HFFc6 (cell line): Measurements from ENCODE around the gene SRRD. TPM values are rescaled to one million over a fixed set of nuclear protein-coding genes. Genes with fewer than 3 reads are reported as not detected.

Experiments
- DNase-seq: peaks from one replicate; pipeline ENCODE4 v3.0.0-alpha.2; 2018
- H3K27ac Mint-ChIP-seq: 2 replicates; pipeline ENCODE4 v1.8.0; 2020; ENCODE audit warnings: mild to moderate bottlenecking, mixed read lengths
- H3K27me3 Mint-ChIP-seq: 2 replicates; pipeline ENCODE4 v1.8.0; 2021; ENCODE audit warnings: mild to moderate bottlenecking, moderate library complexity, mixed read lengths; ENCODE audit not compliant: insufficient read depth
- H3K36me3 Mint-ChIP-seq: 2 replicates; pipeline ENCODE4 v1.8.0; 2021; ENCODE audit warnings: low read depth, mixed read lengths
- H3K4me1 Mint-ChIP-seq: 2 replicates; pipeline ENCODE4 v1.8.0; 2020; ENCODE audit warnings: low read depth, mixed read lengths
- H3K4me3 Mint-ChIP-seq: 2 replicates; pipeline ENCODE4 v1.8.0; 2020; ENCODE audit warnings: mild to moderate bottlenecking, moderate library complexity, mixed read lengths
- H3K9me3 Mint-ChIP-seq: 2 replicates; pipeline ENCODE4 v1.8.0; 2020; ENCODE audit warnings: mild to moderate bottlenecking, mixed read lengths
- total RNA-seq, 6 experiments: library from RNA; stranded (reverse); fragmentation: NEBNext Ultra II Directional; extraction: Animal tissue kit (Norgen Biotek cat#: 25700); gene quantifications; 2 replicates in 1 of 6; 3 replicates in 5 of 6; pipeline ENCODE4 v1.2.3, GENCODE V29; 2021
- TF ChIP-seq, protein P1 (sequence below): fragments of 200-600 bp; sonication (generic); IDR thresholded peaks from 2 replicates; pipeline ENCODE4 v1.5.0; 2021; ENCODE audit warnings: antibody characterized with exemption, mild to moderate bottlenecking

Gene SRRD
- total RNA-seq, 6 experiments from 2014 or later = 15.0 to 21.2 (median 19.1) TPM

DNA sequence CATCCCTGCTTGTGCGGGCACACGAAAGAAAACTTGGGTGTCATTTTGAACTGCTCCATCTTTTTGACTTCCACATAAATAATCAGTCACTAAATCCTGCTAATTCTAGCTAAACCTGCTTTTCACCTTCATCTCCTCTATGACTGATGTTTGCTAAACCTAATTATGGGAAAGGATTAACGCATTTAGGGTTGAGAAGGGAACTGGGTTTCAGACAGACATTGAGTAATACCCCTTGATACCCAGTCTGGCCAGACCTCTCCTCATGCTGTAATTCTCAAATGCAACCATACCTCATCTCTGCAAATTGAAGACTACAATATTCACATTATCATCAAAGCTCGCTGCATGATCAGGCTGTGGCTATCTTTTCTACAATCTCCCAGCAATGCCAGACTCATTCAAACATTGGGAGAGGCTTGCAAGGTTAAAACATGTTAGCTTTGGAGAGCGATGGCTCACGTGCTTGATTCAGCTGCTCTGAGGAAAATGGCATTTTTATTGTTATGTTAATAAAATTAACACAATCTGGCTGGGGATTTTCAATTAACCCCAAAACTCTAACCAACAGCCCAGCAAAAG lies 2.5 kb upstream of the SRRD start:
- TF ChIP-seq, protein P1, sequence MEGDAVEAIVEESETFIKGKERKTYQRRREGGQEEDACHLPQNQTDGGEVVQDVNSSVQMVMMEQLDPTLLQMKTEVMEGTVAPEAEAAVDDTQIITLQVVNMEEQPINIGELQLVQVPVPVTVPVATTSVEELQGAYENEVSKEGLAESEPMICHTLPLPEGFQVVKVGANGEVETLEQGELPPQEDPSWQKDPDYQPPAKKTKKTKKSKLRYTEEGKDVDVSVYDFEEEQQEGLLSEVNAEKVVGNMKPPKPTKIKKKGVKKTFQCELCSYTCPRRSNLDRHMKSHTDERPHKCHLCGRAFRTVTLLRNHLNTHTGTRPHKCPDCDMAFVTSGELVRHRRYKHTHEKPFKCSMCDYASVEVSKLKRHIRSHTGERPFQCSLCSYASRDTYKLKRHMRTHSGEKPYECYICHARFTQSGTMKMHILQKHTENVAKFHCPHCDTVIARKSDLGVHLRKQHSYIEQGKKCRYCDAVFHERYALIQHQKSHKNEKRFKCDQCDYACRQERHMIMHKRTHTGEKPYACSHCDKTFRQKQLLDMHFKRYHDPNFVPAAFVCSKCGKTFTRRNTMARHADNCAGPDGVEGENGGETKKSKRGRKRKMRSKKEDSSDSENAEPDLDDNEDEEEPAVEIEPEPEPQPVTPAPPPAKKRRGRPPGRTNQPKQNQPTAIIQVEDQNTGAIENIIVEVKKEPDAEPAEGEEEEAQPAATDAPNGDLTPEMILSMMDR = no peak
- H3K36me3 Mint-ChIP-seq = peaks cover 19% of the 10 kb centered on the region
- peaks cover 86% of the 10 kb centered on the region for H3K4me1 Mint-ChIP-seq
- no peak for DNase-seq
- no peak overlapping the region; the same call in 1 of the 2 replicates for H3K4me3 Mint-ChIP-seq
- H3K27me3 Mint-ChIP-seq = no peaks in the 10 kb centered on the region; the same call in 1 of the 2 replicates
- H3K27ac Mint-ChIP-seq = no peak overlapping the region
- H3K9me3 Mint-ChIP-seq = no peaks in the 10 kb centered on the region

DNA sequence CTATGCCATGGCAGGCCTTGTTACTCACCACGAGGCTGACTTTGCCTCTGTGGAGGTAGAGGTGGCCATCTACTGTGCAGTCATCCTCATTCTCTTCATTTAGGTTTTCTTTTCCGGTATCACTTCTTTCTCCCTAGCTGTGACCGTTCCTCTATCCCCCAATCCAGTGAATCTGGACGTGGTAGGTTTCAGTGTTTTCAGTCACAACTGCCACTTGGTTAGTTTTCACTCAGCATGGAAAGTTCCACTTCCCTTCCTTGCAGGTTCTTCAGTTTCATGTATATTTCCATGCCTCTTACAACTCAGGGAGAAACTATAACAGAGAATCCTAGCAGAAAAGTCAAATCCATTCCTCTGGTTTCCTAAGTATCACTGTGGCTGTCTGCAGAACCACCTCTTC lies 2.0 kb upstream of the SRRD start:
- H3K4me3 Mint-ChIP-seq = no peak overlapping the region
- H3K27me3 Mint-ChIP-seq = no peaks in the 10 kb centered on the region; the same call in 1 of the 2 replicates
- DNase-seq = no peak
- no peaks in the 10 kb centered on the region for H3K9me3 Mint-ChIP-seq
- H3K4me1 Mint-ChIP-seq = peaks cover 83% of the 10 kb centered on the region
- no peak overlapping the region for H3K27ac Mint-ChIP-seq
- H3K36me3 Mint-ChIP-seq = peaks cover 18% of the 10 kb centered on the region
- TF ChIP-seq, protein P1 = no peak

DNA sequence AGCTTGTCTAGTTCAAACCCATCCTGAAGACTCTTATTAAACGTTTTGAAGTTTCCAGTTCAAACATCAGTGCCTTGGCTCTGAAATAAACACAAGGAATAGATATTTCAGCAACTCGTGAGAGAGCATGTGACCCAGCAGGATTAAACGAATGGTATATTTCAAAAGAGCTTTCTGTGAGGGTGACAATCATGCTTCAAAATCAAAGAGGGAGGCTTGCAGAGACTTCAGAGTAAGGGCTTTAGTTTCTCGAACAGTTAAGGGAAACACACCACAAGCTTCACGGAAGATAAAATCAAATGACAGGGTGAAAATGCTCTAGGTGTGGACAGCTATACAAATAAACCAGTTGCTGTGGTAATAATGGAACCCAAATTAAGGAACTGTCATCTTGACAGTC lies 1.5 kb upstream of the SRRD start:
- peaks cover 14% of the 10 kb centered on the region for H3K36me3 Mint-ChIP-seq
- H3K27ac Mint-ChIP-seq = no peak overlapping the region
- H3K4me3 Mint-ChIP-seq = peak overlapping the region; percentile 92
- H3K9me3 Mint-ChIP-seq = no peaks in the 10 kb centered on the region
- H3K27me3 Mint-ChIP-seq = no peaks in the 10 kb centered on the region; the same call in 1 of the 2 replicates
- no peak for DNase-seq
- TF ChIP-seq, protein P1 = no peak
- H3K4me1 Mint-ChIP-seq = peaks cover 79% of the 10 kb centered on the region

DNA sequence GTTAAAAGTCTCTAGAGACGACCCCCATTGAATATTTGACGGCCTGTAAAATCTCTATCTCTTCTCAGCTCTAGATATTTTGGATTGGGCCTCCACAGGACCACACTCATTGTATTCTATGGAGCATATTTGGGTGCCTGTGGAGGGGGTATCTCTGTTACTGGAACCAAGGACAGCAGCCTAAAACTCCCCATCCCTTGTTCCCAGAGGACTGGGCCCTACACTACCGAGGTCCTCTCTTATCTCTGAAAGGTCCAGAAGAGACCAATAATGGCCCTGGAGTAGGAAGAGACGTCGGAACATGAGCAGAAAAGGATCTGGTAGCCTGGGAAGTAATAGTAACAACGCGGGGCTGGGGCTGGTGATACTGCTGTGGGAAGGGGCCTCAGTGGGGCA lies 636 bp upstream of the SRRD start:
- H3K9me3 Mint-ChIP-seq = no peaks in the 10 kb centered on the region
- H3K27ac Mint-ChIP-seq = peak overlapping the region; percentile 82
- peaks cover 5% of the 10 kb centered on the region for H3K36me3 Mint-ChIP-seq
- peaks cover 70% of the 10 kb centered on the region for H3K4me1 Mint-ChIP-seq
- no peaks in the 10 kb centered on the region; the same call in 1 of the 2 replicates for H3K27me3 Mint-ChIP-seq
- H3K4me3 Mint-ChIP-seq = peak overlapping the region; percentile 92
- no peak for DNase-seq
- TF ChIP-seq, protein P1 = no peak

DNA sequence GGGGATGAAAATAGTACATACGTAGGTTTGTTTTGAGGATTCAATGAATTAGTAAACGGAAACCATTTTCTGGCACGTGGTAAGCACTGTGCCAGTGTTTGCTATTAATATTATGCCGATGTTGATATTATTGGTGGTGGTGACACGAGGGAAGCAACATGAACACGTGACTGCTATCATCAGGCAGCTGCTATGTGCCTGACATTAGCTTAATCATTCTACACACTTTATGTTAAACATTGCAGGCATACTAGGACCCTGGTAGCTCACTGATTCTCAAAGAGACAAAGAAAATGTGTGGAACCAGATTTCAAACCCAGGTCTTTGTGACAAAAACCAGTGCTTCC lies 656 bp downstream of the SRRD start:
- TF ChIP-seq, protein P1 = no peak
- Mint-ChIP-seq H3K27ac (peak overlapping the region; percentile 82), H3K4me3 (peak overlapping the region; percentile 92), H3K36me3 (0 out of 2 replicates have a peak, but pooled peaks cover 4% of the 10 kb centered on the region), H3K4me1 (peaks cover 62% of the 10 kb centered on the region), H3K27me3 (no peaks in the 10 kb centered on the region; the same call in 1 of the 2 replicates), H3K9me3 (no peaks in the 10 kb centered on the region)
- no peak for DNase-seq
